Measurements from ENCODE around the gene RHOG.

RHOG gene

DNA sequence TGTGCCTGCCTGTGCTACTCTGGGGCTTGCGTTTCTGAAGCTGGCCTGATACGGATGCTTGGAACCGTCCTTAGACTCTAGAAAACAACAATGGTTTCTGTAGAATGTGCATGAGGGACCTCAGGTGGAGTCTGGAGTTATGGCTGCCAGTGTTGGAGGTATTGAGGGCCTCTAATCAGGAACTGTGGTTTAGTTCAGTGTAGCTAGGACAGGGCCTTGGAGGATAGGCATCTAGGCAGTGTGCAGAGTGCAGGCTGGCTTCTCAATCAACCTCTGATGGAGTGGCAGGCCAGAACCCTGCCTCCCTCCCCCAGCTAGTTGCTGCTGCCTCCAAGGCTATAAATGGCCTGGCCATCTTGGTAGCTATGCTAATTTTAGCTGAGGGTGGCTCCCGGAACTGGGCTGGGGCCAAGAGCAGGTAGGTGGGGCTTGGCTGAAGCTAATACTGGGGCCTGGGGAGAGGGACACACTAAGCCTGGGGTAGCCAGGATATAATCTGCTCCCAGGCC, 18.7 kb upstream of the RHOG start:
- DNase-seq (ENCODE audit: low read depth, low spot score) = no peak

DNA sequence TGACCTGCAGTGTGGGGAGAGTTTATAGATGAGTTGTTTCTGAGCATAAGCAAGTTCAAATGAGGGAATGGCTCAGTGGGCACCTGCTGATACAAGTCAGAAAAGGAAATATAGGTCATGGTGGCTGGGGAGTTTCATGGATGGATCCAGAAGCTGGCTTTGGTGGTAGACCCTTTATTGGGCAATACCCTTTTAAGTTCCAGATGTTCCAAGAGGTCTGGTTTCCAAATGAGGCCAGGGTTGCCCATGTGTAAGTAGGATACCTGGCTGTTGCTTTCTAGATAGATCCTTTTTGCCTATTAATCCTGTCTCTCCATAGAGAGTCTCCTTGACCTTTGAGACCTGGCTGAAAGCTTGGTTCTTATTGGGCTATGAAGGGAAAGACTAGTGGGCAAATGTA, 16.9 kb upstream of the RHOG start:
- no peak for DNase-seq (ENCODE audit: low read depth, low spot score)

GRCh38 chr11:3856856-3857553, 16.2 kb upstream of the RHOG start:
- DNase-seq (ENCODE audit: low read depth, low spot score) = no peak

DNA sequence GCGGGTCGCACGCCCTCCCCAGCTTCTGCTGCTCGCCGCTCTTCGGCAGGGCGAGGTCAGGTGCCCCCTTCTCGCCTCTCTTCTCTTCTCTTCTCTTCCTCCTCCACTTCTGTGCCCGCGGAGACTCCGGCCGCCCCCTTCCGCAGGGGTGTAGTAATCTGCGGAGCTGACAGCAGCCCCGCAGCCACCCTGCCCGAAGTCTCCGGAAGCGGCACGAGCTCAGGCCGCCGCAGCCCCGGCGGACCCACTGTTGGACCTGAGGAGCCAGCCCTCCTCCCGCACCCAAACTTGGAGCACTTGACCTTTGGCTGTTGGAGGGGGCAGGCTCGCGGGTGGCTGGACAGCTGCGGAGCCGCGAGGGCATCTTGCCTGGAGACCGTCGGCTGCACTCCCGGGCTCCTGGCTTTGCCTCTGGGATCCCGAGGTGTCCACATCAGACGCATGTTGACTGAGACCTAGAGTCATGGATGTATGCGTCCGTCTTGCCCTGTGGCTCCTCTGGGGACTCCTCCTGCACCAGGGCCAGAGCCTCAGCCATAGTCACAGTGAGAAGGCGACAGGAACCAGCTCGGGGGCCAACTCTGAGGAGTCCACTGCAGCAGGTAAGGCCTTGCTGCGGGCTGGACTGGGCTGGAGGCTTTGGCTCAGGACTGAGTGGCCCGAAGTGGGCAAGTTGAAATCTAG, 15.2 kb upstream of the RHOG start:
- peak; percentile 57 for DNase-seq (ENCODE audit: low read depth, low spot score)

DNA sequence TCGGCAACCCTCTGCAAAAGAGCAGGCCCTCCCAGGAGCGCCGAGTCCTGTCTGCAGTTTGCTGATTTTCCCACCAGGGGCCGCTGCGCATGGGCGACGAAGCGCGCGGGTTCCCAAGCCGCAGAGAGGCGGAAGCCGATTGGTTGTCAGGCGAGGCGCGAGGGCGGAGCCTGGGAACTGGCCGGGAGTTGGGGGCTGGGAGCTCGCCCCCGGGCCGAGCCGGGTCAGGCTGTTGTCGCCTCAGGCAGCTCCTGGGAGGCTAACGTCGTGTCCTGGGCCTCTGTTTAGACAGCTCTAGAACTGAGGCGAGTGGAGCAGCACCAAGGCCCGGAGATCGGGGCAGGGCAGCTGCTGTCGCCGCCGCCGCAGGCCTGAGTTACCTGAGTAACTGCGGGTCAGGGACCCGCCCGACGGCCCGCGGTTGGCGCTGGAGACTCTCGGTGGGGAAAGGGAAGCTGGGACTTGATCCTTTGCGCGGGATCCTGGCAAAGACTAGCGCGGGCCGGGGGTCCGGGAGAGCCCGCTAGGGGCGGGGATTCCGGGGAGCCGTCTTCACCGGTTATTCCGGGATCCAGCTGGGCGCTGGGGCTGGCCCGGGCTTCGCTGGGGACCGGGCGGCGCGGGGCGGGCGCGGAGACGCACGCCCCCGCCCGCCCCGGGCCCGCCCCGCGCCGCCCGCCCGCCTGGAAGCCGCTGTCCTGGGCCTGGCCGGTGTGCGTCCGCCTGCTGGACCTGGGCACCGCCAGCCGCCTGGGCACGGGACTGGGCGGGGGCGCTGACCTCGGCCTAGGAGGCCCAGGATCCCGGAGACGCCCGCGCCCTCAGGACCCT, 14.4 kb upstream of the RHOG start, which contains the start of gene STIM1:
Gene STIM1 (plus strand): TSS at position 688 of the 831 bp plus-strand sequence. CDS start 607 bp downstream, outside the sequence.
- peak; percentile 98 for DNase-seq (ENCODE audit: low read depth, low spot score)

- no peak for DNase-seq (ENCODE audit: low read depth, low spot score)
Measured at GRCh38 chr11:3854660-3854976, 13.9 kb upstream of the RHOG start.

GRCh38 chr11:3853899-3854659, 13.3 kb upstream of the RHOG start:
- no peak for DNase-seq (ENCODE audit: low read depth, low spot score)

- no peak for DNase-seq (ENCODE audit: low read depth, low spot score)
Measured at GRCh38 chr11:3853545-3853842, 12.7 kb upstream of the RHOG start.

GRCh38 chr11:3849297-3849874, 8.6 kb upstream of the RHOG start:
- DNase-seq (ENCODE audit: low read depth, low spot score) = no peak

GRCh38 chr11:3845670-3846069, 4.9 kb upstream of the RHOG start:
- DNase-seq (ENCODE audit: low read depth, low spot score) = no peak

DNA sequence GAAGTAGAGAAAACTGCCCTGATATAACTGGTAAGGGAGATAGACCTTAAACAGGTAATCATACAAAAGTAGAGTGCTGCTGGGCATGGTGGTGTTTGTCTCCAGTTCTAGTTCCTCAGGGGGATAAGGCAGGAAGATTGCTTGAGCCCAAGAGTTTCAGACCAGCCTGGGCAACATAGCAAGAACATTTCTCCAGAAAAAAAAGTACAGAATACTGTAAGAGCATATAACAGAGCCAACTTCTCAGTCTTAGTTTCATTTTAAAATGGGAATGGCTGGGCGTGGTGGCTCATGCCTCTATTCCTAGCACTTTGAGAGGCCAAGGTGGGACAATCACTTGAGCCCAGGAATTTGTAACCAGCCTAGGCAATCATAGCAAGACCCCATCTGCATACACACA, 4.5 kb upstream of the RHOG start:
- no peak for DNase-seq (ENCODE audit: low read depth, low spot score)

DNA sequence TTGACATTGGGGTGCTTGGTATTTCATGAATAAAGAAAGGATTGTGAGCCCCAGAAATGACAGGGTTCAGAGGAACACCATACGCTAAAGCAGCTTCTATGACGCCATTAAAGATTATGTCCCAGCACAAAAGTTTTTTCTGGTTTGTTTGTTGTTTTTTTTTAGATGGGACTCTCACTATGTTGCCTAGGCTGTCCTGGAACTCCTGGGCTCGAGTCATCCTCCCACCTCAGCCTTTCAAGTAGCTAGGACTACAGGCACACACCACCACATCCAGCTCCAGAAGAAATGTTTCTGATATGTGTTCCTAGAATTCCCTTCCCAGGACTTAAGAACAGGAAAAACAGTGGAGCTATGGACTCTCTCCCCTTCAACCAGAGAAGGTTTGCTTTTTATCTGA, 2.6 kb upstream of the RHOG start:
- DNase-seq (ENCODE audit: low read depth, low spot score) = no peak

DNA sequence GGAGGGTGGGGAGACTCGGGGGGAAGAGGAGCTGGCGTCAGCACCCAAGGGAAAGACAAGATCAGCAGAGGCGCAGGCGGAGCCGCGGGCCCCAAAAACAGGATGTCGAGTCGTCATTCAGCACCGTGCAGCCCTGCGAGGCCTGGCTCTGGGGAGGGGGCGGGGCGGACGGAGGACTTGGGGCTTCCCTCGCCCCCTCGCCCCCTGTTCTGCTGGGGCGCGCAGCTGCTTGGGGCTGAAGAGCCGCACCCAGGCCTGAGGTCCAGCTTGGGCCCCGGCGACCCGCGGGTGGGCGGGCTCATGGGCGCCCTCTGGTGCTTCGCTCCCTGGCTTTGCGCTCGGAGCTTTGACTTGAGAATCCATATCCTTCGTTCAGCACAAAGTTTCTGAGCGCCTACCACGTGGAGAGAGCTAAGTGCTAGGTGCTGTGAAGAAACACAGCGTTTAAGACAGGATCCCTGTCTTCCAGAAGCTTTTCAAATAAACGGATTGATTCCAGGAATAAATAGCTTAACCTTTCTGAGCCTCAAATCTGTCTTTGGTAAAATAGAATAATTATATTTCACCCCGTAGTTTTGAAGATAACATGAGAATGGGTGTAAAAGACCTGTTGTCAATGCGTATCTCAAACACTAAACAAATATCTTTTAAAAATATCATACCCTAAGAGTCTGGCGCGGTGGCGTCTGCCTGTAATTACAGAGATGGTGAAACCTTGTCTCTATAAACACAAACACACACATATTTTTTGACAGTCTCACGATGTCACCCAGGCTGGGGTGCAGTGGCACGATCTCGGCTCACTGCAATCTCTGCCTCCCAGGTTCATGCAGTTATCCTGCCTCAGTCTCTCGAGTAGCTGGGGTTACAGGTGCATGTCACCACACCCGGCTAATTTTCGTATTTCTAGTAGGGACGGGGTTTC, 929 bp upstream of the RHOG start:
- DNase-seq (ENCODE audit: low read depth, low spot score) = peak; percentile 89

DNA sequence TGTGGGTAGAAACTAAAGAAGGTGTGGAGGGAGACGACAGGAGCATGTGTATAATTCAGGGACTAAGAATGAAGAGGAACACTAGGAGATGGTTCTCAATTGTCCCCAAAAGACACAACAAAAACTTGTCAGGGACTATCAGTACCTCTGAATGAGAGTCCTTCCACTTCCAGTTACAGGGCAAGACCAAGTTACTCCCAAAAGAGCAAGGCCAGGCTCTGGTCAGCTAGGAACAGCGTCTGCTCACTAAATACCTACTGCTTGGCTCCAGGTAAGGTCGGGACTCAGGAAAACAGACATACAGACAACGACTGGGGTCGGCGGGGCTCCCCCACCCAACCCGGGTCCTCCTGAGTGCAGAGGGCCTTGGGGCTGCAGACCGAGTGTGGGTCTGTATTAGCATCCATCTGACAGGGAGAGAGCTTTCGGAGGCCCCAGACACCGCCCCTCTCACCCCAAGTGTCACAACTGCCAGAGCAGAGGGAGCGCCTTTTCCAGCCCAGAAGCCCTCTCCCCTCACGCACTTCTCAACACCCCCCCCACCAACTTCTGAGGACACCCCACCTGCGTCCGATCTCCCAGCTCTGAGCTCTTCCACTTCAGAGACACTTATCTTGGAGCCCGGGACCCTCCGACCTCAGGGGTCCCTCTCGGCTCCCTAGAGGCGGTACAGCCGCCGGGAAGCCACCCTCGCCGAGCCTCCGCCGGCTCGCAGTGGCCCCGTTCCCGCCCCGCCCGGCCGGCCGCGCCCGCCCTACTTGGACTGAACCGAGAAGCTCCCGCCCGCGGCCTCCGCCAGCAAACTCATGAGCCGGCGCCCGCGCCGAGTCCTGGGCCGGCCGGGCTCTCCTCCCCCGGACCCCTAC, 522 bp downstream of the RHOG start:
- peak; percentile 64 for DNase-seq (ENCODE audit: low read depth, low spot score)

DNA sequence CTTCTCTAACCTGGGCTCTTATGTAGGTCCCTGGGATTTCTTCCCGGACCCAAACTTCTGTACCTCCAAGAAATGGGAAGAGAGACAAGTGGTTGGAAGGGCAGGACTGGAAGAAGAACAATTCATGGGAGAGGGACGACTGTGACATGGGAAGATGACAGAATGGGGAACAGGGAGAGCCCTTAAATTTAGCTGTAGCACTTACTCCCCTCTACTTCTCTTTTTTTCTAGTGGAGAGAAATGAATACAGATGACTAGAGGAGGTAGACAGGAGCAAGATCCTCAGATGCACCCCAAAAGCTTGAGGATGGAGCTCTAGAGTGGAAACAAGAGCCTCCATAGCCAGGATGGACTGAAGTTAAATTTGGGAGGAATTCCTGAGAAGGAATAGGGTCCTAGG, 2.3 kb downstream of the RHOG start:
- no peak for DNase-seq (ENCODE audit: low read depth, low spot score)

DNA sequence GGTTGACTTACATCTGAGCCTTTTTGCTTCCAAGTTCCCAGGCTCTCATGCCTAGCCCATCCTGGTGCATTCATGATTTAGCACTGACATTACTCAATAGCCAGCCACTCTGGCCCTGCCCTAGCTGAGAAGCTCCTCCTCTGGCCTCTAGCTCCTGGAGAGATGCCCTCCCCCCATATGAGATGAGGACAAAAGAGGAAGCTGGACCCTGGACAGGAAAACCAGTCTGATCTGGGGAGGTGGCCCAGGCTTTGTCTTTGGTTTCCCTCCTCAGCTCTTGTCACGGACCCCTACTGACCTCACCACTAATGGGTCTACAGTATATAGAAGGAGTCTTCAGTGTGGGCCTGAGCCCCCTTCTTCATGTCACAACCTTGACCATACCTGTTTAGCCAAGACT, 3.0 kb downstream of the RHOG start:
- no peak for DNase-seq (ENCODE audit: low read depth, low spot score)

DNA sequence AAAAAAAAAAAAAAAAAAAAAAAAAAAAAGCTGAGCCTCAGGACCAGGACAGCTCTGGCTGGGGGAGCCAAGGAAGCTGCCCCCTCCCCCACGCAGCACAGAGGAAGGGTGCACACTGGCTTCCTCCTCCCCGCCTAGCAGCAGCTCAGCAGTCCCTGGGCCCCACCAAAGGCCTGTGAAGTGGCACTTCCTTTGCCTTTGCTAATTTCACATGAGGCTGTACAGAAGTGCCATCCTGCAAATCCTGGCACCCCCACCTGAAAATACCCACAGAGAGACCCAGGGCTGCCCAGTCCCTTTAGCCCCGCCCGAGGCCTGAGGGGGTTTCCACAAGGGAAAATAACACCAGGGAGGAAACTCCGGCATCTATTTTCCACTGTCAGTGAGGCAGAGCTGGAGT, 3.9 kb downstream of the RHOG start:
- no peak for DNase-seq (ENCODE audit: low read depth, low spot score)

DNA sequence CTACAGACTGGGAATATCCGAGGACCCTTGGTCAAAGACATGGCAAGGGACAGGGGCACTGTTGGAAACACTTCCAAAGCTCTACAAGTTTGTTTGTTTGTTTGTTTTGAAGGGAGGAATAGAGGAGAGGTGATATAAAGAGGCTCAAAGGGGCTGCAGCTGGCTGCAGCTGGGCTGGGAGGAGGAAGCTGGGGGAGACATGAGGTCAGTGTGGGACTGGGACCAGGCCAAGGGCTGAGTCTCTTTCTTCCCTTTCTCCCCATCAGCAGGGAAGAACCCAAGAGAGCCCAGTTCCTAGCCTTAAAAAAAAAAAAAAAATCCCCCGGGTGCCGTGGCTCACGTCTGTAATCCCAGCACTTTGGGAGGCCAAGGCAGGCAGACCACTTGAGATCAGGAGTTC, 5.0 kb downstream of the RHOG start:
- no peak for DNase-seq (ENCODE audit: low read depth, low spot score)

GRCh38 chr11:3834664-3835461, 5.9 kb downstream of the RHOG start:
- peak; percentile 44 for DNase-seq (ENCODE audit: low read depth, low spot score)
